Keratinocyte (primary cell): Measurements from ENCODE around the gene CNR2.

Experiments
- EZH2 ChIP-seq: IDR thresholded peaks from one replicate; pipeline ENCODE4 v1.6.1; 2012; ENCODE audit warnings: inconsistent platforms, mild to moderate bottlenecking, low read length, moderate library complexity
- TF ChIP-seq, protein P1 (sequence below), 3 experiments: IDR thresholded peaks in 1 of 3; conservative IDR thresholded peaks in 1 of 3; optimal IDR thresholded peaks in 1 of 3; 2 replicates in 2 of 3; 3 replicates in 1 of 3; pipeline versions ENCODE3 to v1.5.1; 2011; ENCODE audit warnings: low read length in 3 of 3, mild to moderate bottlenecking in 3 of 3, moderate library complexity in 2 of 3, control low read depth in 1 of 3, inconsistent platforms in 1 of 3; ENCODE audit not compliant: insufficient read depth in 2 of 3; ENCODE audit errors: extremely low read depth in 1 of 3

DNA sequence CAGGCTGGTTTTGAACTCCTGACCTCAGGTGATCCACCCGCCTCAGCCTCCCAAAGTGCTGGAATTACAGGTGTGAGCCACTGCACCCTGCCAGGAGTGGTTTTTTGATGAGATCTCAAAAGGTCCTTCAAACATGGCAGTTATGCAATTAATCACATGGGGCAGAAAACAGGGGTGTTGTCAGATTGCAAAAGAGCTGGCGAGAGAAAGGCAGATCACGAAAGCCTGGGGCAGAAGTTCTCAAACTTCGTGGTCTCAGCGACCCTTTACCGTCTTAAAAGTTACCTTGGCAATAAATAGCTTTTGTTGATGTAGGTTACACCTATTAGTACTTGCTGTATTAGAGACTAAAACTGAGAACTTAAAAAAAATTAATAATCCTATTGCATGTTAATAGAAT lies 16.1 kb downstream of the CNR2 start:
- no peak for TF ChIP-seq EZH2
- TF ChIP-seq, protein P1, sequence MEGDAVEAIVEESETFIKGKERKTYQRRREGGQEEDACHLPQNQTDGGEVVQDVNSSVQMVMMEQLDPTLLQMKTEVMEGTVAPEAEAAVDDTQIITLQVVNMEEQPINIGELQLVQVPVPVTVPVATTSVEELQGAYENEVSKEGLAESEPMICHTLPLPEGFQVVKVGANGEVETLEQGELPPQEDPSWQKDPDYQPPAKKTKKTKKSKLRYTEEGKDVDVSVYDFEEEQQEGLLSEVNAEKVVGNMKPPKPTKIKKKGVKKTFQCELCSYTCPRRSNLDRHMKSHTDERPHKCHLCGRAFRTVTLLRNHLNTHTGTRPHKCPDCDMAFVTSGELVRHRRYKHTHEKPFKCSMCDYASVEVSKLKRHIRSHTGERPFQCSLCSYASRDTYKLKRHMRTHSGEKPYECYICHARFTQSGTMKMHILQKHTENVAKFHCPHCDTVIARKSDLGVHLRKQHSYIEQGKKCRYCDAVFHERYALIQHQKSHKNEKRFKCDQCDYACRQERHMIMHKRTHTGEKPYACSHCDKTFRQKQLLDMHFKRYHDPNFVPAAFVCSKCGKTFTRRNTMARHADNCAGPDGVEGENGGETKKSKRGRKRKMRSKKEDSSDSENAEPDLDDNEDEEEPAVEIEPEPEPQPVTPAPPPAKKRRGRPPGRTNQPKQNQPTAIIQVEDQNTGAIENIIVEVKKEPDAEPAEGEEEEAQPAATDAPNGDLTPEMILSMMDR (optimal IDR thresholded peaks at IDR 0.05 in 1 of 3, IDR thresholded peaks at IDR 0.05 in 1 of 3, conservative IDR thresholded peaks at IDR 0.05 in 1 of 3; ENCODE audit: extremely low read depth in 1 of 3, insufficient read depth in 2 of 3, low read length in 3 of 3) = no peak
